HepG2 (cell line): ENCODE measurements around the gene CSNK2B. TPM values are rescaled to one million over a fixed set of nuclear protein-coding genes. Genes with fewer than 3 reads are reported as not detected.

Experiments used
- AGO2 ChIP-seq: fragments of 200-400 bp; formaldehyde crosslinking; optimal IDR thresholded peaks from 2 replicates; pipeline ENCODE3; 2017; ENCODE audit warnings: mild to moderate bottlenecking, low read depth, low read length, moderate library complexity
- E2F5 ChIP-seq: sonication (generic); formaldehyde crosslinking; conservative IDR thresholded peaks from 2 replicates; pipeline ENCODE4 v1.4.0; 2020; ENCODE audit warnings: missing genetic modification reagents
- GABPA ChIP-seq, 2 experiments: IDR thresholded peaks; 2 replicates each; pipeline ENCODE4 v1.6.1; 2011 to 2016; ENCODE audit warnings: low read depth in 2 of 2, low read length in 1 of 2, missing biosample characterization in 1 of 2, missing genetic modification characterization in 1 of 2
- MAFK ChIP-seq, 2 experiments: IDR thresholded peaks in 1 of 2; conservative IDR thresholded peaks in 1 of 2; 2 replicates each; pipeline ENCODE4 v1.6.1; 2011; ENCODE audit warnings: improper control_type of control experiment in 2 of 2, low read length in 2 of 2
- NR2C2 ChIP-seq: sonication (generic); formaldehyde crosslinking; IDR thresholded peaks from 2 replicates; pipeline ENCODE4 v1.4.0; 2020; ENCODE audit warnings: missing genetic modification reagents, mild to moderate bottlenecking, moderate library complexity, borderline replicate concordance
- PAX8 ChIP-seq: sonication (generic); formaldehyde crosslinking; IDR thresholded peaks from 2 replicates; pipeline ENCODE4 v1.8.0; 2022; ENCODE audit warnings: mild to moderate bottlenecking, missing genetic modification reagents, borderline replicate concordance
- REPIN1 ChIP-seq: sonication (generic); formaldehyde crosslinking; IDR thresholded peaks from 2 replicates; pipeline ENCODE4 v1.8.0; 2022; ENCODE audit warnings: missing genetic modification reagents, low read depth, mild to moderate bottlenecking, borderline replicate concordance
- STAG1 ChIP-seq: sonication (generic); formaldehyde crosslinking; IDR thresholded peaks from 2 replicates; pipeline ENCODE4 v1.4.0; 2020; ENCODE audit warnings: missing genetic modification reagents
- STAT6 ChIP-seq: sonication (generic); formaldehyde crosslinking; IDR thresholded peaks from 2 replicates; pipeline ENCODE4 v1.4.0; 2020; ENCODE audit warnings: missing genetic modification reagents, mild to moderate bottlenecking, borderline replicate concordance
- TFE3 ChIP-seq: IDR thresholded peaks from 2 replicates; pipeline ENCODE4 v1.6.1; 2016
- TOE1 ChIP-seq: sonication (generic); formaldehyde crosslinking; IDR thresholded peaks from 2 replicates; pipeline ENCODE4 v1.4.0; 2020; ENCODE audit warnings: mild to moderate bottlenecking, missing genetic modification reagents
- XRCC5 ChIP-seq: fragments of 200-400 bp; formaldehyde crosslinking; optimal IDR thresholded peaks from 2 replicates; pipeline ENCODE3; 2017; ENCODE audit warnings: mild to moderate bottlenecking, low read length
- ZBTB33 ChIP-seq: sonication (generic); formaldehyde crosslinking; IDR thresholded peaks from 2 replicates; pipeline ENCODE4 v1.4.0; 2020; ENCODE audit warnings: missing genetic modification reagents
- ZNF331 ChIP-seq: sonication (generic); formaldehyde crosslinking; IDR thresholded peaks from 2 replicates; pipeline ENCODE4 v1.4.0; 2020; ENCODE audit warnings: missing genetic modification reagents
- ZNF512 ChIP-seq: sonication (generic); formaldehyde crosslinking; IDR thresholded peaks from 2 replicates; pipeline ENCODE4 v1.4.0; 2020; ENCODE audit warnings: mild to moderate bottlenecking, missing genetic modification reagents
- ZNF562 ChIP-seq: sonication (generic); formaldehyde crosslinking; IDR thresholded peaks from 2 replicates; pipeline ENCODE4 v1.8.0; 2022; ENCODE audit warnings: missing genetic modification reagents, borderline replicate concordance
- ZNF713 ChIP-seq: sonication (generic); formaldehyde crosslinking; IDR thresholded peaks from 2 replicates; pipeline ENCODE4 v1.4.0; 2020; ENCODE audit warnings: mild to moderate bottlenecking, missing genetic modification reagents
- polyA plus RNA-seq, 8 experiments: library from polyadenylated mRNA; depleted of rRNA in 3 of 8; stranded (reverse) in 7 of 8; unstranded in 1 of 8; fragments of >200 nt; fragmentation: Illumina TruSeq in 4 of 8; extraction: Trizol in 4 of 8; gene quantifications; 2 replicates each; pipeline versions ENCODE4 v1.2.1 to v1.2.3, GENCODE V29; 2011 to 2016; ENCODE audit warnings: low read depth in 4 of 8, missing spikeins in 1 of 8, mixed read lengths in 1 of 8; ENCODE audit not compliant: insufficient read depth in 1 of 8
- total RNA-seq, 5 experiments: library from RNA; depleted of rRNA; stranded (reverse); fragments of >200 nt; fragmentation: Illumina TruSeq; extraction: Trizol; gene quantifications; 2 replicates each; pipeline ENCODE4 v1.2.3, GENCODE V29; 2016; ENCODE audit warnings: low read depth in 1 of 5

CSNK2B gene
- total and polyA plus RNA-seq, 2 of the 13 experiments (the other 11 are each of a cell fraction or from before 2014, with no cell fraction given) = 111 to 296 TPM

- TF ChIP-seq TFE3 (CRISPR knock-in tag) (no peak), PAX8 (CRISPR knock-in tag) (no peak), STAG1 (CRISPR knock-in tag) (peak; percentile 99), ZNF331 (CRISPR knock-in tag) (no peak), ZNF512 (CRISPR knock-in tag) (no peak), ZNF713 (CRISPR knock-in tag) (no peak), TOE1 (CRISPR knock-in tag) (no peak), E2F5 (no peak), REPIN1 (CRISPR knock-in tag) (0 out of 2 replicates have a peak, but pooled peaks have one; percentile 48), STAT6 (no peak), MAFK (conservative IDR thresholded peaks at IDR 0.05 in 1 of 2, IDR thresholded peaks at IDR 0.05 in 1 of 2; ENCODE audit: low read length in 2 of 2) (peak in 1 of 2 experiments; percentile 15; a peak in 1 of 4 replicates), ZNF562 (CRISPR knock-in tag) (no peak), NR2C2 (CRISPR knock-in tag) (no peak), ZBTB33 (CRISPR knock-in tag) (no peak), AGO2 (no peak), XRCC5 (peak; percentile 34), GABPA (IDR thresholded peaks at IDR 0.05; ENCODE audit: low read depth, low read length) (no peak), GABPA (CRISPR knock-in tag; IDR thresholded peaks at IDR 0.05; ENCODE audit: low read depth) (no peak)
These were observed 14.6 kb downstream of the CSNK2B start, which contains the start of gene LY6G5C (continued) for GRCh38 chr6:31680226-31681134.
